ENCODE results near the gene PHF14.

Gene PHF14

DNA sequence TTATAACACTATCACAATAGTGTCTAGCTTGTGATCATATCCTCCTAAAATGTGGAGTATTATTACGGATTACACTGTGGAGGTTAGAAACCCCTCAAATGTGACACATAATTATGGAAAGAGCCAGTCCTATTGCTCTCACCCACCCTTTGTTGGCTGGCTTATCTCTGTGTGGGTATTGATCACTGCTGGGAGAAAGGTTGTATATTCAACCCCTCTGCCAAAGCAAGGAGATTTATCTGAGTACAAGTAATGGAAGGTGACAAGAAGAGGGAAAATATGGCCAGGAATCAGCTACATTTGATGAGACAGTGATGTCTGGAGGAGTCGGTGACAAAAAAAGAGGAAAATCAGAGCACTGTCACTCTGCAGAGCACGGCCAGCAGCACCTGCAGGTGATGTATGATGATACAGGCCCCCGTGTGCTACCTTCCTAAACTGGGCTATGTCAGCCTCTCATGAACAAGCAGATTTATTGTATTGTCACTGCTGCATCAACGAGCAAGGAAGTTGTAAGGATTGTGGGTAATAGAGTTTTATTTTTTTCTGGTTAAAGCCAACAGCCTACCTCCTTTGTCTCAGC, 235.3 kb downstream of the PHF14 start:
- DNase-seq (ENCODE audit: low read depth in 2 of 2) = no peak

DNA sequence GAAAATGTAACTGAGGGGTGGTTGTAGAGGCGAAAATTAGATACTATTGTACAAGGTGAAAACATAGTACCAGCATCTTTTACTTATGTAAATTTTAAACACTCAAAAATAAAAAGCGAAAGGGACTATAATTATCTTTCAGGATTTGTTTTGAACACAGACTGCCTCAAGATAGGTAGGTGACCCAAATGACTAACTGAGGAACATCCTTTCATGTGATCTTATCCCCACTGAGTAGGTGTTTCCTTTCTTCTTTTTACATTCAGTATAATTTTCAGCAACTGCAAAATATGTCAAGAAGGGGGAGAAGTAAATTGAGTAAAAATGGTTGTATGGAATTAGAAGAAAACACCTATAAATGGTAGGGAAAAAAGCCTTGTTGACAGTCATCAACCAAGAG, 236.7 kb downstream of the PHF14 start:
- DNase-seq (ENCODE audit: low read depth in 2 of 2) = no peak

- DNase-seq (ENCODE audit: low read depth in 2 of 2) = peak in 1 of 2 donors; percentile 2
Observed at GRCh38 chr7:11212080-11212711, 238.5 kb downstream of the PHF14 start.

DNA sequence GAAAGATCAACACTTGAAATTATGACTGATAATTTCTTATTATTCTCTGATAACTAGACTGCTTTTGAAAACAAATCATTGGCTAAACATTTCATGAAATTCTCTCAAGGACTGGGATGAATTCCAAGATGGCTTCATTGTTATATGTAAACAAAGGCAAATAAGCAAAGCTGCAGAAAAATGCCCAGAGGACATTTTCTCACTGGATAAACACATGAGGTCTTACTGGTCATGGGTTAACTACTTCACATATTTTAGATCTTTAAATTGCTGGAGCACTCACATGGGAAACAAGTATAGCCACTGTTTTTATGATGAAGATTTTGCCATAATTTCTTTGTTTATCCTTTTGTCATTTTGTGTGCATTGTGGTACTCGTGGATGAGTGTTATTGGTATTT, 239.1 kb downstream of the PHF14 start:
- no peak for DNase-seq (ENCODE audit: low read depth in 2 of 2)

GRCh38 chr7:11213266-11213665, 239.6 kb downstream of the PHF14 start:
- no peak for DNase-seq (ENCODE audit: low read depth in 2 of 2)

- no peak for DNase-seq (ENCODE audit: low read depth in 2 of 2)
Observed at GRCh38 chr7:11216276-11216675, 242.6 kb downstream of the PHF14 start.

DNA sequence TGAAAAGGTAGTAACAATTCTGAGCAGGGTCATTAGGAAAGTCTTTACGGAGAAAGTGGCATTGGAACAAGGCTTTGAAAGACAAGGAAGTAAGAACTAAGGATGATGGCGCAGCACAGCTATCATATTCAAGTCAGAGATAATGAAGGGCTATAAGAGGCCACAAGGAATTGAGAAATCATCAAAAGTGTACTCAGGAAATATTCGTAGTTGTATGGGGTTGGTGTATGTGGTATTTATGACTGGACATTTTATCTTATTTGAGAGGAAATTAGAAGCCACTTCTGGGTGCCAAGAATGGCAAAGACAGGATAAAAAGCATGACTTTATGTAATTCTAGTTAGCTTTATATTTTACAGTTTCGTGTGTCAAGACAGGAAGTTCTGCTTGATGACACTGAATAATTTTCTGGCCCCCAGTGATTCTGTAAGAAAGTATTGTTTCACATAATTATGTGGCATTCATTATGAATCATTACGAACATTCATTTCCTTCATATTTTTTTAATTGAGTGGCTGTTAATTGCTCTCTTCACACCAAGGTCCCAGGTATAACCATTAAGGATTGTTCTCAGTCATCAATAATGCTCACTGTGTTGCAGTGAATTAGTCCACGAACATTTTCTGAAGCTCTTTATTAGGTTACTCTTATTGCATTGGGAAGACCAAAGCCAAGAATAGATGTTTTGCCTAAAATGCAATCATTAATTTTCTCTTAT, 244.3 kb downstream of the PHF14 start:
- DNase-seq (ENCODE audit: low read depth in 2 of 2) = no peak
